ENCODE data around the gene SFSWAP.

SFSWAP gene

GRCh38 chr12:131724534-131724933, 13.6 kb downstream of the SFSWAP start:
- Histone ChIP-seq H3K14ac (ENCODE audit: low read length) (no peak overlapping the region), H2BK15ac (ENCODE audit: low read length) (no peak overlapping the region), H2AK5ac (ENCODE audit: low read depth, low read length) (no peak overlapping the region), H3K4me2 (ENCODE audit: insufficient read depth, low read length, poor library complexity, severe bottlenecking) (no peak overlapping the region), H2BK120ac (ENCODE audit: low read depth, low read length) (no peak overlapping the region), H3K9ac (ENCODE audit: low read depth, low read length, poor library complexity) (no peak overlapping the region), H3K23ac (ENCODE audit: low read depth, low read length, poor library complexity) (no peak overlapping the region), H3K9me3 (replicated peaks in 1 of 2; ENCODE audit: control insufficient read depth in 2 of 2, insufficient read depth in 1 of 2, low read depth in 1 of 2, low read length in 2 of 2) (peaks cover 0 to 2% of the 10 kb centered on the region in 2 donors), H3K4me3 (ENCODE audit: low read length in 2 of 2) (no peak overlapping the region), H4K8ac (ENCODE audit: low read depth, low read length) (no peak overlapping the region), H3K36me3 (replicated peaks in 1 of 2; ENCODE audit: control insufficient read depth in 2 of 2, insufficient read depth in 2 of 2, low read length in 2 of 2) (peaks cover 35 to 100% of the 10 kb centered on the region in 2 donors), H3K79me1 (ENCODE audit: low read depth, low read length) (peaks cover 4% of the 10 kb centered on the region), H3K27ac (replicated peaks; ENCODE audit: low read length) (no peak overlapping the region), H3K18ac (ENCODE audit: low read length) (no peak overlapping the region), H3K4me1 (ENCODE audit: control insufficient read depth in 2 of 2, insufficient read depth in 1 of 2, low read depth in 1 of 2, low read length in 2 of 2) (peaks cover 0 to 3% of the 10 kb centered on the region in 2 donors), H3K27me3 (ENCODE audit: control insufficient read depth in 3 of 3, insufficient read depth in 3 of 3, low read depth in 1 of 3, low read length in 3 of 3) (no peaks in the 10 kb centered on the region), H4K91ac (ENCODE audit: low read depth, low read length, poor library complexity) (no peak overlapping the region), H2AFZ (ENCODE audit: low read length) (no peak overlapping the region), H2BK5ac (ENCODE audit: low read length) (no peak overlapping the region), H3K4ac (ENCODE audit: low read length) (no peak overlapping the region), H2BK12ac (ENCODE audit: low read length) (no peak overlapping the region)
- no peak for DNase-seq (ENCODE audit: low spot score)
- no CpG with 5 or more reads among the region's 2 CpGs for WGBS, 2 donors (ENCODE audit: extremely low coverage in 2 of 2, insufficient read length in 2 of 2, insufficient replicate concordance in 1 of 2)

- Histone ChIP-seq H3K4ac (ENCODE audit: low read length) (no peak overlapping the region), H3K9ac (ENCODE audit: low read depth, low read length, poor library complexity) (no peak overlapping the region), H2BK12ac (ENCODE audit: low read length) (no peak overlapping the region), H2BK5ac (ENCODE audit: low read length) (no peak overlapping the region), H3K9me3 (replicated peaks in 1 of 2; ENCODE audit: control insufficient read depth in 2 of 2, insufficient read depth in 1 of 2, low read depth in 1 of 2, low read length in 2 of 2) (peaks cover 0 to 2% of the 10 kb centered on the region in 2 donors), H3K18ac (ENCODE audit: low read length) (no peak overlapping the region), H3K4me3 (ENCODE audit: low read length in 2 of 2) (no peak overlapping the region), H3K4me2 (ENCODE audit: insufficient read depth, low read length, poor library complexity, severe bottlenecking) (no peak overlapping the region), H3K27me3 (ENCODE audit: control insufficient read depth in 3 of 3, insufficient read depth in 3 of 3, low read depth in 1 of 3, low read length in 3 of 3) (no peaks in the 10 kb centered on the region), H3K14ac (ENCODE audit: low read length) (no peak overlapping the region), H3K27ac (replicated peaks; ENCODE audit: low read length) (no peak overlapping the region), H2BK120ac (ENCODE audit: low read depth, low read length) (no peak overlapping the region), H2AK5ac (ENCODE audit: low read depth, low read length) (no peak overlapping the region), H3K36me3 (replicated peaks in 1 of 2; ENCODE audit: control insufficient read depth in 2 of 2, insufficient read depth in 2 of 2, low read length in 2 of 2) (peaks cover 34 to 100% of the 10 kb centered on the region in 2 donors), H2BK15ac (ENCODE audit: low read length) (no peak overlapping the region), H4K8ac (ENCODE audit: low read depth, low read length) (no peak overlapping the region), H3K79me1 (ENCODE audit: low read depth, low read length) (peaks cover 4% of the 10 kb centered on the region), H2AFZ (ENCODE audit: low read length) (no peak overlapping the region), H3K23ac (ENCODE audit: low read depth, low read length, poor library complexity) (no peak overlapping the region), H3K4me1 (ENCODE audit: control insufficient read depth in 2 of 2, insufficient read depth in 1 of 2, low read depth in 1 of 2, low read length in 2 of 2) (peaks cover 0 to 5% of the 10 kb centered on the region in 2 donors), H4K91ac (ENCODE audit: low read depth, low read length, poor library complexity) (no peak overlapping the region)
- no CpG with 5 or more reads among the region's 11 CpGs for WGBS, 2 donors (ENCODE audit: extremely low coverage in 2 of 2, insufficient read length in 2 of 2, insufficient replicate concordance in 1 of 2)
- DNase-seq (ENCODE audit: low spot score) = no peak
These were observed 14.6 kb downstream of the SFSWAP start for GRCh38 chr12:131725503-131725902.

- no peak overlapping the region for H2AFZ ChIP-seq (ENCODE audit: low read length)
- H2BK120ac ChIP-seq (ENCODE audit: low read depth, low read length) = no peak overlapping the region
- H3K4ac ChIP-seq (ENCODE audit: low read length) = no peak overlapping the region
- no peaks in the 10 kb centered on the region for H3K9me3 ChIP-seq (replicated peaks in 1 of 2; ENCODE audit: control insufficient read depth in 2 of 2, insufficient read depth in 1 of 2, low read depth in 1 of 2, low read length in 2 of 2)
- H3K9ac ChIP-seq (ENCODE audit: low read depth, low read length, poor library complexity) = no peak overlapping the region
- no CpG with 5 or more reads among the region's 8 CpGs for WGBS, 2 donors (ENCODE audit: extremely low coverage in 2 of 2, insufficient read length in 2 of 2, insufficient replicate concordance in 1 of 2)
- peaks cover 53 to 98% of the 10 kb centered on the region in 2 donors for H3K36me3 ChIP-seq (replicated peaks in 1 of 2; ENCODE audit: control insufficient read depth in 2 of 2, insufficient read depth in 2 of 2, low read length in 2 of 2)
- no peak overlapping the region for H3K14ac ChIP-seq (ENCODE audit: low read length)
- no peak overlapping the region for H2BK12ac ChIP-seq (ENCODE audit: low read length)
- no peak overlapping the region for H3K4me2 ChIP-seq (ENCODE audit: insufficient read depth, low read length, poor library complexity, severe bottlenecking)
- H3K27ac ChIP-seq (replicated peaks; ENCODE audit: low read length) = peak overlapping the region; percentile 9
- H3K18ac ChIP-seq (ENCODE audit: low read length) = no peak overlapping the region
- H3K27me3 ChIP-seq (ENCODE audit: control insufficient read depth in 3 of 3, insufficient read depth in 3 of 3, low read depth in 1 of 3, low read length in 3 of 3) = no peaks in the 10 kb centered on the region
- peaks cover 5% of the 10 kb centered on the region for H3K79me1 ChIP-seq (ENCODE audit: low read depth, low read length)
- no peak overlapping the region for H2BK15ac ChIP-seq (ENCODE audit: low read length)
- DNase-seq (ENCODE audit: low spot score) = no peak
- H2BK5ac ChIP-seq (ENCODE audit: low read length) = no peak overlapping the region
- H4K91ac ChIP-seq (ENCODE audit: low read depth, low read length, poor library complexity) = no peak overlapping the region
- H3K4me1 ChIP-seq (ENCODE audit: control insufficient read depth in 2 of 2, insufficient read depth in 1 of 2, low read depth in 1 of 2, low read length in 2 of 2) = peaks cover 0 to 2% of the 10 kb centered on the region in 2 donors
- no peak overlapping the region for H3K23ac ChIP-seq (ENCODE audit: low read depth, low read length, poor library complexity)
- no peak overlapping the region for H3K4me3 ChIP-seq (ENCODE audit: low read length in 2 of 2)
- H4K8ac ChIP-seq (ENCODE audit: low read depth, low read length) = no peak overlapping the region
- H2AK5ac ChIP-seq (ENCODE audit: low read depth, low read length) = no peak overlapping the region
These were observed 17.8 kb downstream of the SFSWAP start for GRCh38 chr12:131728720-131729119.

- H3K4me1 ChIP-seq (ENCODE audit: control insufficient read depth in 2 of 2, insufficient read depth in 1 of 2, low read depth in 1 of 2, low read length in 2 of 2) = peaks cover 0 to 2% of the 10 kb centered on the region in 2 donors
- no peaks in the 10 kb centered on the region for H3K9me3 ChIP-seq (replicated peaks in 1 of 2; ENCODE audit: control insufficient read depth in 2 of 2, insufficient read depth in 1 of 2, low read depth in 1 of 2, low read length in 2 of 2)
- H3K18ac ChIP-seq (ENCODE audit: low read length) = no peak overlapping the region
- WGBS, 2 donors (ENCODE audit: extremely low coverage in 2 of 2, insufficient read length in 2 of 2, insufficient replicate concordance in 1 of 2) = no CpG with 5 or more reads among the region's 9 CpGs
- no peak overlapping the region for H2BK5ac ChIP-seq (ENCODE audit: low read length)
- H3K9ac ChIP-seq (ENCODE audit: low read depth, low read length, poor library complexity) = no peak overlapping the region
- H2BK120ac ChIP-seq (ENCODE audit: low read depth, low read length) = no peak overlapping the region
- H3K14ac ChIP-seq (ENCODE audit: low read length) = no peak overlapping the region
- H3K27me3 ChIP-seq (ENCODE audit: control insufficient read depth in 3 of 3, insufficient read depth in 3 of 3, low read depth in 1 of 3, low read length in 3 of 3) = no peaks in the 10 kb centered on the region
- no peak overlapping the region for H4K91ac ChIP-seq (ENCODE audit: low read depth, low read length, poor library complexity)
- H3K4me2 ChIP-seq (ENCODE audit: insufficient read depth, low read length, poor library complexity, severe bottlenecking) = no peak overlapping the region
- H3K4me3 ChIP-seq (ENCODE audit: low read length in 2 of 2) = no peak overlapping the region
- peaks cover 59 to 98% of the 10 kb centered on the region in 2 donors for H3K36me3 ChIP-seq (replicated peaks in 1 of 2; ENCODE audit: control insufficient read depth in 2 of 2, insufficient read depth in 2 of 2, low read length in 2 of 2)
- no peak overlapping the region for H4K8ac ChIP-seq (ENCODE audit: low read depth, low read length)
- no peak overlapping the region for H2BK12ac ChIP-seq (ENCODE audit: low read length)
- no peak for DNase-seq (ENCODE audit: low spot score)
- no peak overlapping the region for H3K4ac ChIP-seq (ENCODE audit: low read length)
- peaks cover 8% of the 10 kb centered on the region for H3K79me1 ChIP-seq (ENCODE audit: low read depth, low read length)
- no peak overlapping the region for H3K23ac ChIP-seq (ENCODE audit: low read depth, low read length, poor library complexity)
- H2BK15ac ChIP-seq (ENCODE audit: low read length) = no peak overlapping the region
- H2AFZ ChIP-seq (ENCODE audit: low read length) = no peak overlapping the region
- H2AK5ac ChIP-seq (ENCODE audit: low read depth, low read length) = no peak overlapping the region
- peak overlapping the region; percentile 9 for H3K27ac ChIP-seq (replicated peaks; ENCODE audit: low read length)
These were observed 18.5 kb downstream of the SFSWAP start for GRCh38 chr12:131729254-131729955.

Measured in neuronal stem cell (in vitro differentiated cells).